Measurements from ENCODE around the gene UNC93B1.

- TF ChIP-seq, protein P1, sequence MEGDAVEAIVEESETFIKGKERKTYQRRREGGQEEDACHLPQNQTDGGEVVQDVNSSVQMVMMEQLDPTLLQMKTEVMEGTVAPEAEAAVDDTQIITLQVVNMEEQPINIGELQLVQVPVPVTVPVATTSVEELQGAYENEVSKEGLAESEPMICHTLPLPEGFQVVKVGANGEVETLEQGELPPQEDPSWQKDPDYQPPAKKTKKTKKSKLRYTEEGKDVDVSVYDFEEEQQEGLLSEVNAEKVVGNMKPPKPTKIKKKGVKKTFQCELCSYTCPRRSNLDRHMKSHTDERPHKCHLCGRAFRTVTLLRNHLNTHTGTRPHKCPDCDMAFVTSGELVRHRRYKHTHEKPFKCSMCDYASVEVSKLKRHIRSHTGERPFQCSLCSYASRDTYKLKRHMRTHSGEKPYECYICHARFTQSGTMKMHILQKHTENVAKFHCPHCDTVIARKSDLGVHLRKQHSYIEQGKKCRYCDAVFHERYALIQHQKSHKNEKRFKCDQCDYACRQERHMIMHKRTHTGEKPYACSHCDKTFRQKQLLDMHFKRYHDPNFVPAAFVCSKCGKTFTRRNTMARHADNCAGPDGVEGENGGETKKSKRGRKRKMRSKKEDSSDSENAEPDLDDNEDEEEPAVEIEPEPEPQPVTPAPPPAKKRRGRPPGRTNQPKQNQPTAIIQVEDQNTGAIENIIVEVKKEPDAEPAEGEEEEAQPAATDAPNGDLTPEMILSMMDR (IDR thresholded peaks at IDR 0.05) = no peak
- TF ChIP-seq EP300 (IDR thresholded peaks at IDR 0.05) (no peak), POLR2A (IDR thresholded peaks at IDR 0.05) (no peak)
Measured at GRCh38 chr11:68006606-68007166, 2.8 kb upstream of the UNC93B1 start.
